Activated CD4-positive, alpha-beta T cell treated with anti-CD3 and anti-CD28 coated beads for 24 hours (primary cell): ENCODE results near the gene MREG.
"Not testable (repeated sequence)": the region's sequence is repeated elsewhere in the genome, so short reads cannot be mapped to it uniquely, and the experiment has no call there.

ENCODE experiments used
- DNase-seq, 2 donors: peaks; one replicate each; pipeline ENCODE4 v3.0.0-alpha.2; 2020; ENCODE audit warnings: low read depth in 2 of 2

Gene MREG

DNA sequence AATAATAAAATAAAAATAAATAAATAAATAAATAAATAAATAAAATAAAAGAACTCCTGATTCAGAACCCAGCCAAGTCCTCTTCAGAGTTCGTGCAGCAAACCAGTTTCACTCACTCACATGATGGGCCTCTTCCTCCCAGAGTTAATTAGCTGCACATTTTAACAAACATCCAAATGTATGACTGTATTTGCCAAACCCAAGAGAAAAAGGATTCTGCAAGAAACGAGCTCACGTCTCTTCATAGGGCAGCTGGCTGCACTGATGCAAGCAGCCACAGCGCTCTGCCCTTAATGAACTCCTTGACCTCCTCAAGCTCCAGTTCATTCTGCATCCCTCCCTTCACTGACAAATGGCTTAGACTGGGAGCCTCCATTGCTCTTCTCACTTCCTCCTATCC, 55.1 kb downstream of the MREG start:
- DNase-seq, result no peak

DNA sequence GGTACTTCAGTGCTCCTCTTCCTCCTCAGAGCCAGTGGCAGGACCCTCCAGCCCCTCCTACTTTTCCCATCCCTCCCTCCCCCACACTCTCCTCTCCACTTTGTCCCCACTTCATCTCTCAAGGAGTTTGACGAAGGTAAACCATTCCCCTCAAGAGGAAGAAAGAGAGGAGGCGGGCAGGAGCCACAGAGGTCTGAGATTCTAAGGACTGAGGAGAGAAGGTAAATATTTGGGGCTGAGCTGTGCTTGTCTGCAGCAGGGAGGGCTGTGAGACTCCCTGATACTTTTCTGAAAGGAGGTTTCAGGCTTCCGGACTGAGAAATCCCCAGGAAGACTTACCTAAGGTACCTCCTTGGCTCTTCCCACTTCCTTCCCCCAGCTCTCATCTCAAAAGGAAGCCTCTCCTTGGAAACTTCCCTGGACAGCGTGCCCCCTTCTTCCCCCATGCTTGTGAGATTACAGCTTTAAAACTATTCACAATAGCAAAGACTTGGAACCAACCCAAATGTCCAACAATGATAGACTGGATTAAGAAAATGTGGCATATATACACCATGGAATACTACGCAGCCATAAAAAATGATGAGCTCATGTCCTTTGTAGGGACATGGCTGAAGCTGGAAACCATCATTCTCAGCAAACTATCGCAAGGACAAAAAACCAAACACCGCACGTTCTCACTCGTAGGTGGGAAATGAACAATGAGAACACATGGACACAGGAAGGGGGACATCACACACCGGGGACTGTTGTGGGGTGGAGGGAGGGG, 55.8 kb downstream of the MREG start:
- DNase-seq, result not testable (repeated sequence)

DNA sequence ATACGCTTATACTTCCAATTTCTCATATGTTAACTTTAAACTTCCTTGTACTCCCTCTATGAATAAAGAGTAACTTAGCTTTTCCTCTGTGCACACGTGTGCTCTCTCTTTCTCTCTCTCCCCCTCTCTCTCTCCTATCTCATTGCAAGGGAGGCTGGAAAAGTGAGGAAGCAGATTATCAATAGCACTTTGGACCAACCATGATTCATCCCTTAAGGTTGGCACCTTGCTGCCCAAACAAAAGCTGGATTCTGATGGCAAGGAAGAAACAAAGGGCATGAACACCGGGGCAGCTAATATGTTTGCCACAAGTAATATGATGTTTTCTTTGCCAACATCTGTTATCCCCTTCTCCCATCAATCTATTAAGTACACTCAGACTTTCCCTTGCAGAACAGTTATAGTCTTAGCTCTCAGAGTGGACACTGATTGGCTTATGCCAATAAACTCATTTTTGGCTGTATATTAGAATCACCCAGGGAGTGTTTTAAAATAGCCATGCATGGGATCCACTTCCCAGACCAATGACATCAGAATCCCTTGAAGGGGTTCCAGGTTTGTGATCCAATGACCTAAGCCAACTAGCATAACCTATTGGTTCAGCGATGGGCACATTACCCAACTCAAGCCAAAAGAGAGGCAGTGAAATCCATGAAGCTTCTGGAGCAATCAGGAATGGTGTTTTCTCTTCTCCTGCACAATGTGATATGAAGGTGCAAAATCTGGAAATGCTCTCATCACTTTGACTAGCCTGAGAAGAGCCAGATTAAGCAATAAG, 60.3 kb downstream of the MREG start:
- no peak for DNase-seq

DNA sequence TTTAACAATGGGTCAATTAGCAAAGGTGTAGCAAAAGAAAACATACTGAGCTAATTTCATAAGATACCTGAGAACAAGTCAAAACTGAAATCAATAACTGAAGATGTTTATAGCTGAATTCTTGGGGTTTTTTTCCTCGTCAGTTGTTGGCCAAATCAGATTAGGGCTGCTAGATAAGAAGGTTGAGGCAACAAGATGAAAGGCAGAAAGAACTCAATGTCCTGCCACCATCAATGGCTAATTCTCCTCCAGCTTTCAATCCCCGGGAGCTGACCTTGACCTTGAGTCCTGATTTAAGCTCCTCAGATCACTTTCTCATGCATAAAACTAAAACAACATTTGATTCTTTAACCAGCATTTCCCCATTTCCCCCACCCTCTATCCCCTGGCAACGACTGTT, 61.8 kb downstream of the MREG start:
- no peak for DNase-seq

DNA sequence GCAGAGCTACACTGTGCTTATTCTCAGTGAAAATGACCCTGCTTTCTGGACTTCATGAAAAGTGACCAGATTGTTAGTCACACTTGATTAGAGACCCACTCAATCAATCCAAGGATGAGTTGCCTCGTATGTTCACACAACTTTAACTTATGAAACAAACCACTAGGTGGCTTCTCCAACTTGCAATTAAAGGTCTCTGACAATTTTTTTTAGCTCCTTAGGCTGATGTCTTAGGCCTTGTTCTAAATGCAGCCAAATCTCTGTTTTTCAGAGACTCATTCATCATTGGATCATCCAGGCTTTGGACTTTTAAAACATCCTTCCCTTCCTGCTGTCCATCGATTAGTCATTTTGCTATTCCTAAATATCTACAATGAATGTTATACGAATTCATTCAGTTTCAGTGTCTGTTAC, 63.4 kb downstream of the MREG start:
- no peak for DNase-seq

DNA sequence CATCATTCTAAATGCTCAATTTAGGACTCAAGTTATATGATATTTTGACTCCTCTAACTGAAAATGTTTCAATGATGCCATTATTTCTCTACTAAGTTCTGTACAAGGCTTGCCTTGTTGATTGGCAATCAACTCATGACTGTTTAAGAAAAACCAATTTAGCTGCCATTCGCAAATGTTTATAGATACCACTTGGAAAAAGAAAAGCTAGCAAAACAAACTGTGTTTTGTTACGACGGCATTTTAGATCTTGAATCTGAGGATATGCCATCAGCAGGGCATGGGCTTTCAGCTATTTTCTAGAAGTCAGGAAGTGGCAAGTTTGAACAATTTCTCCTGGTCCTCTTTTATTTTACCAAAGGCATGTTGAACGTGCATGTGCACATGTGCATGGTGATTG, 65.3 kb downstream of the MREG start:
- DNase-seq, result no peak

DNA sequence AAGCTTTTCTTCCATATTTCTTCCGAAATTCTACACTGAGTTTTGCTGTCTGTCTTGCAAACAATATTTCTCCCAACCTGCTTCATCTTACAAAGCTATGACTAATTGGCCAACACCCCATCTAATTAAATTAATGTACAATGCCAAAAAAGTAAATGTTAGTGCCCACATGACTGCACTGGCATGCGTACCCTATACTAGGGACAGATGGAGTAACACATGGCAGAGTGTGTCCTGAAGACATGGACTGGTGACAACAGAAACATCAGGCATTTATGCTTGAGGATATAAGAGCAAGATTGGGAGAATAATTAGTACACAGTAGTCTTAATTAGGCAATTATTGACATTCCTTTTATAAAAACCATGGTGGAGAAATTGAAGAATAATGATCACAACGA, 66.8 kb downstream of the MREG start:
- no peak for DNase-seq

DNA sequence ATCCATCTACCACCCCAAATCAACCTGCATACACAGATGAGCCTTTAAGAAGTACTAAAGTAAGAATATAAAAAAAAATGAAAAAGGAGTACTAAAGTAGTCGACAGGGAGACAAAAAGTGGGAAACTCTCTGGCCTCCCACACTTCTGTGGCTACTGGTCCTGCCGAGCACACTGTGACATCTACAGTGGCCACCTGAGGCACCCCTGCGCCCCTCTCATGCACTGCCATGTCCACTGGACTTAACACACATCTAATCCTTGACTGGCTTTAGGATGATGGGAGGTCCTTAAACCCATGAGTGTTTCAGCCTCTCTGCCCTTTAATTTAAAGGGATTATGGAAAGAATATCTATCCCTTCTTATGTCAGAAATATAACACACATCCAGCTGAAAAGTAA, 71.2 kb downstream of the MREG start:
- no peak for DNase-seq

DNA sequence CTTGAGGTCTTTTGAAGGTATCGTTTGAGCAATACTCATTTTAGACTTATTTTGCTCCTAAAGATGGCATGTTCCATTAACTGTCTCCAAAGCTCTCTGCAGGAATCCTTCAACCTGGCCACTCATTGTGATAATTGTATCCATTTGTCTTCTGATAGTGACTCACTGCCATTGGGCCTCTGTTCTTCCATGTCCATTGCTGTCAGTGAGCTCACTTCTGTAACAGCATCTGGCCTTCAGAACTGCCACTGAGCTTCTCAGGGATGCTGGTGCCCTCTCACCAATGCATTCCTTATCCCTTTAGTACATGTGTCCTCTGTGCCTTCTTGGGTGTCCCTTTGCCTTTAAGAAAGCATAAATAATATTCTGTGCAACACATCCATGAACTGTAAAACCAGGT, 71.6 kb downstream of the MREG start:
- DNase-seq, result no peak

DNA sequence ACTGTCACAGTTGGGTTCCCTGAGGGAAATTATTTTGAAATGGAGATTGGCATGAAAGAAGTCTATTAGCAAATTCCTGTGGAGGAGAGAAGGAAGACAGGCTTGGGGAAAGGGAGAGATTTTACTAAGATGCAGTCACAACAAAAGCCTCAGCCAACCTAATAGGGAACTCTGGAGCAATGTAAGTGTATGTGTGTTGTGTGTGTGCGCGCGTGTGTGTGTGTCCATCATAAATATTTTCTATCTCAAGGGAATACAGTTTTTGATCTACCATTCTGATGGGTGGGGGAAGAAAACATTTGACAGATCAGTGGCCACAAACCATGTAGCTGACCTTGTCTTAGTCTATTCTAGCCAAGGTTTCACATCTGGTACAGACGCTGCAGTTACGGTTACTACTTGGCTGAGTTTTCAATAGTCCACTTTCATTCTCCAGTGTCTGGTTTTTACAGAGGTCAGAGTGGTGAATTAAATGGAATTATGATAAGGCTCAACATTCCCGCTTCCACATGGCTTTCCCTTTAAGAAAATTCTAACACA, 72.6 kb downstream of the MREG start:
- DNase-seq, result no peak

DNA sequence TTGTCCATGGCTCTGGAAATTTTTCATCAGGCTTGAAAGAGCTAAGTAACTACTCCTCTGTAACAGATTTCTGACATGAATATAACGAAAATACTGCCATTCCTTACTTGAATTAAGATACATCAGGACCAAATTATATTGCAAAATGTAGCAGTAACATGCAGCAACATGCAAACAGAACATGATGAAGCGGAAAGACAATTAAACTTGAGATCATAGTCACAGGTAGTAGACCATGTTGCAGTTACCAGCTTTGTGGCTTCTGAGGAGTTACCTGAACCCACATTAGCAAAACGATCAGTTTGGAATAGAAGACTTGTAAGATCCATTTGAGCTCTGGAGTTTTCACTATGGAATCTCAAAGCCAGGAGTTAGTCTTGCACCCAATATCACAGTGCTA, 76.2 kb downstream of the MREG start:
- no peak for DNase-seq

DNA sequence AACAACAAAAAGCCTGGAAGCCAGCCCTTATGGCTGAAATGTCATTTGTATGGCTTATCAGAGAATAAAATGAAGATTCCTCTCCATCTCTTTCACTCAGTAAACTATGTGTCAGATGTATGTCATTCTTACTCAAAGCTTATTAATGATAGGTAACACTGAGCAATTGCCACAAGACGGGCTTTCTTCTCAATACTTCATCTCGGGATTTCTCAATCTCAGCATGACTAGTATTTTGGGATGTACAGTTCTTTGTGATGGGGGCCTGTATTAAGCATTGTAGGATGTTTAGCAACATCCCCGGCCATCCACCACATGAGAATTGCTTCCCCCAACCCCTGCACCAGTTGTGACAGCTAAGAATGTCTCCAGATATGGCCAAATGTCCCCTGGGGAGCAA, 80.2 kb downstream of the MREG start:
- DNase-seq, result no peak

DNA sequence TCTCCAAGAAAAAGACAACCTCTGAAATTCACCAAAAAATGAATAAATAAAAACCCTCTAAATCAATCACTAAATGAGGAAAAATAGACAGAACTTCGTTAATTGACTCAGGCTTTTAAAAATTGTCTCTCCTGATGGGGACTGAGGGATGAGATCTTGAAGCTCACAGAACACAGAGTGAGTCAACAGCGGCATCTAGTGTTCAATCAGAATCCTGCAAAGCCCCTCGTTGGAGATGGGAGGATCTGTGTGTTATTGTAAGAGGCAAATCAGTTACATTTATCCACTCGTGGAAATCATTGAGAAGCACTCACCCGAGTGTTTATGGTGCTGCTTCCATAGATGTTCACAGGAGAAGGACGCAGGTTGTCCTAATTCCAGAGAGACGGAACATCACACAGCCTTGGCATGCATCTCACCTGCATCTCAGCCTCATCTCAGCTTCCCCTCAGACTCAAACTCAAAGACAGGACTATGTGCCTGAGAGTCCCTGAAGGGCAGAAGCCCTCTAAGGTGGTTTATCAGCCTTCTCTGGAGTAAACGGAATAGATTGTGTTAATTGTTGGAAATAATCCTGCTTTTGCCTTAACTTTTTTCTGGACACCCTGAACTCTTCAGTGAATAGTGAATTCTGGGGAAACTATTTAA, 82.0 kb downstream of the MREG start:
- DNase-seq, result peak; percentile 24 to 43

DNA sequence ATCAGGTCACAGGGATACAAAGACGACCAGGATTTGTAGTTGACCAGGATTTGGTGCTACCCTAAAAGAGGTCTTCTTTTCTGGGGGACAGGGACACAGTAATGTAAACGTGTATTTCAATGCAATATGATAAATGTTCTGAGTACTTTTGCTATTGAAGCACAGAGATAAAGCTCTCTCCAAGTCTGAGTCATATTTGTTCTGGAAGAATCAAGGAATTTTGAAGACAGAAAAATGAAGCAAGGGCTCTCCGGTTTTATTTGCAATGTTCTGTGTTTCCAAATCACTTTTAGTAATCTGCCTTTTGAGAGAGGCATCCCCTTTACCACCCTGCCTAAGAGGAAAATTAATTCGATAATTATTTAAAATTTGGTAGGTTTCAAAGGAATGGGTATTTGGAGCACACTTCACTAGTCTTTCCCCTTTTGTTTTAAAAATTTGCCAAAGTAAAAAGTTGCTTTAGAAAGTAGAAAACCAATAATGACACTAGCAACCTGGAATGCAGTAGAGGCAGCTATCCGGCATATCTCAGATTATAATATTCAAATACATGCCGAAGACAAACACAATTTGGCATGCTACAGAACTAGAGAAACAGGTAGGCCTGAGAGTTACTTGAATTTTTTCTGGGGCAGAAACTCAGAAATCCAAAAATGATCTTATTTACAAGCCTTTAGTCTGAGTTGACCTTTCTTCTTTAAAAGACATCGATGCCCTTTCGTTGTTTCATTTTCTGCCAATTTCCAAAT, 82.7 kb downstream of the MREG start:
- no peak for DNase-seq

DNA sequence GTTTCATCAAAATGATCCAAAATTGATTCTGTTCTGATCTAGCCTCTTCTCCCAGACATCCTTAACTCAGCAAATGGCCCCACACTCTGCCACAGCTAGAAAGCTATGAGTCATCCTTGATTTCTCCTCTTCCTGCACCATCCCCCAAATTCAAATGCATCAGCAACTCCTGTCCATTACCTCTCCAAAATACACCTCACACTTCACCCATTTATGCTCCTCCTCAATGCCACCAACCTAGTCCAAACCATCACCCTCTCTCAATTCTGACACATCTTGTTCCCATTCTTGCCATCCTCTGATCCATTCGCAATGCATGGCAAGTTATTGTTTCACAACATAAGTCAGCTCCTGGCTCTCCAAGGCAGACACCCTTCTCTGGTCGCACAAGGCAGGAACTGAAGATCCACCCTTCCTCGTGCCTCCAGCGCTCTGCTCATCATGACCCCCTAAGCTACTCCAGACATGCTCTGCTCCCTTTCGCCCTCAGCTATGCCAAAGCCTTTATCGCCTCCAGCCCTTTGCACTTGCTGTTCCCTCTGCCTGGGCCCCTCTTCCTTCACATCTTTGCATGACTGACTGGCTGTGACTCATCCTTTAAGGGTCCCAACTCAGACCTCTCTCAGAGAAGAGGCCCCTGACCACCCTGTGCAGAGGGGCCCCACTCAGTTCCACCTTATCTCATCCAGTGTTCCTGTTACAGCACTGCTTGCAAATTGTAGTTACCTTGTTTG, 83.6 kb downstream of the MREG start:
- DNase-seq, result no peak

DNA sequence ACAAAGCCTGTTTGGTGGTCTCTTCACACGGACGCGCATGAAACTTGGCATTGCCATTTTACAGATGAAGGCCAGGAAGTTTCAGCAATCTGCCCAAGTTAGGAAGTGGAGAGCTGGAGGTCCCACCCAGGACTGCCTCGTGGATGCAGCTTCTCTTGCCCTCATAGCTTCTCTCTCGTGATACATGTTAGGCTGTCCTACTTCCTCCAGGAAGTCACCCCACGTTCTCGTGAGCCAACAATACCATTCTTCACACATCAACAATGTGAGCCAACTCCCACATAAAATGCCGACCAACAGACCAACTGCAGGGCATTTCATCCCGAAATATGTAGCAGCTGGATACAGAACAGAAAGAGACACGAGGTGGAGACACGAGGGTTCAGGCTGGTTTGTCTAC, 85.3 kb downstream of the MREG start:
- no peak for DNase-seq

DNA sequence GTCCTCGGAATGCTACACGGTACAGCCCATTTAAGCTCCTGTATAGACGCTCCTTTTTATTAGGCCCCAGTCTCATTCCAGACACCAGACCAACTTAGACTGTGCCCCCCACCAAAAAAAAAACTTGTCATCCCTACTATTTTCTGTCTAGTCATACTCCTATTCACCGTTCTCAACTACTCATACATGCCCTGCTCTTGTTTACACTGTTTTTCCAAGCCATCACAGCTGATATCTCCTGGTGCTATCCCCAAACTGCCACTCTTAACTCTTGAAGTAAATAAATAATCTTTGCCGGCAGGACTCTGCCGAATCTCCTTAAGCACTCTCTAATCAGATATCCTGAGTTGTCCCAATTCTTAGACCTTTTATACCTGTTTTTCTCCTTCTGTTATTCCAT, 86.4 kb downstream of the MREG start:
- not testable (repeated sequence) for DNase-seq

DNA sequence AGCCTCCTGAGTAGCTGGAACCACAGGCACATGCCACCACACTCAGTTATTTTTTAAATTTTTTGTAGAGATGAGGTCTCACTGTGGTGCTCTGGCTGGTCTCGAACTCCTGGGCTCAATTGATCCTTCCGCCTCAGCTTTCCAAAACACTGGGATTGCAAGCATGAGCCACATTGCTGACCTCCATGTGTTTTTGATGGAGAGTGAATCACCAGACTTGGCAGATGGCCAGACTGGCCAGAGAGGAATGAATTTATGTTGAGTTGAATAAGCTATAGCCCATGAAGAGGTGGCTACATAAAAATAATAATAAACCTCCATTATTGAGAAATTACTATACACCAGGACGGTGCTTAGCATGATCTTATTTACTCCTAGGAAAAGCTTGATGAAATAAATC, 91.5 kb downstream of the MREG start:
- DNase-seq, result no peak

DNA sequence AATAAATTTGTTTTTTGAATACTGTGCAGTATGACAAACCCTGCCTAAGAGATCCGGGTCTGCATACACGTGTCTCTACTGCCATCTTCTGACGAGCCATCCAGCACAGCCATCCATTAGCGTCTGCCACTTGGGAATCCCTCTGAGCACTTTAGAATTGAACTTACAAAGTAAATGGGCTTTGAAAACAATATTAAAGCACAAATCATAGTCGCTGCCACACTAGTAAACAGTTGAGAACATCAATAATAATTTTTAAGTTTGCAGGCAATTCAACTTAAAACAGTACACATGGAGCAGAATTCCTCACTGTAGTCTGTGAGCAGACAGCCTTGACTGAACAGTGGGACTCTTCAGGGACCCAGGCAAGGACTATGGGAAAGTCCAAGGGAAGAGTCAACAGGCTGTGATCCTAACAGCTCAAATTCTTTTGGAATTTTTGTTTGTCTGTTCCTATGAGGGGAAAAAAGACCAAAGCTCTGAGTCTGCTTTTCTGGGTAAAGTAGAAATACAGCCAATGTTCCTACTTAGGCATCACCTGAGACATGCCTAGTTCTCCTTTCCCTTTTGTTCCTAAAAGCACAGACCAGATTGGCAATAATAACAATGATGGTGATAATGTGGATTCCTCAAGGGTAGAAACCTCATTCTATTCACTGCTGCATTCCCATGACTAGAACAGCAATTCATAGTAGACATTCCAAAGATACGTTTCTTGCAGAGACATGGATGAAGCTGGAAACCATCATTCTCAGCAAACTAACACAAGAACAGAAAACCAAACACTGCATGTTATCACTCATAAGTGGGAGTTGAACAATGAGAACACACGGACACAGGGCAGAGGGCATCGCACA, 92.9 kb downstream of the MREG start:
- DNase-seq, result peak; percentile 21 to 22

DNA sequence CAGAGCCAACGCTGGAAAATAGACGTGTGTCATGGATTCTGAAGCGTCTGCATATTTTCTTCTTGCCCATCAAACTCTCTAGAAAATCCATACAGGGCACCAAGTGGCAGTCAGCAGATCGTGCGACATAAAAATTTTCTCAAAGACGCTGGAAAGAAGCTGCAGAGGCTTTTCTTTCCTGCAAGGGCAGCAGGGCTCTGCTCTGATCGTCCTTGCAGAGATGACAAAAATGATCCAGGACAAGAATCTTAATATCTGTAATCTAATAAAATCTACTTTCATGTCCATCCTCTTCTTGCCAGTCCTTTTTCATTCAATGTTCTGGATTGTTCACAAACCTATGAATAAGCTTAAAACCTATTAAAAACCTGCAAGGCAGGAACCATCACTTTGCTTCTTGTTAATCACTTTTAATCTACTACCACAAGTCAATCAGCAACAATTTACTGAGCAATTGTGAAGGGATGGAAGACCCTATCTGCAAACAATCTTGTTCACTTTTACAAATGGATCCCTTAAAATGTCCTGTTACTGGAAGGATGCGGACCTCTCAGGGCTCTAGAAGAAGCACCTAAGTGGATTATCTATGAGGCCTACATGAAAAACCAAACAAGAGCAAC, 93.6 kb downstream of the MREG start:
- no peak for DNase-seq
